AG10803 (cell line): ENCODE measurements around the gene B3GALT6.
A peak's percentile ranks its signal among the peaks of the same experiment; 100 is the strongest.

Experiments
- DNase-seq: peaks from one replicate; pipeline ENCODE4 v3.0.0; 2010; ENCODE audit warnings: low read depth
- H3K4me3 ChIP-seq: 2 replicates; pipeline ENCODE4 v1.5.1; 2011; ENCODE audit warnings: mild to moderate bottlenecking, low read length, control low read depth
- TF ChIP-seq, protein P1 (sequence below): conservative IDR thresholded peaks from 2 replicates; pipeline ENCODE4 v1.5.1; 2011; ENCODE audit warnings: mild to moderate bottlenecking, low read length, control low read depth, inconsistent platforms

The B3GALT6 gene

DNA sequence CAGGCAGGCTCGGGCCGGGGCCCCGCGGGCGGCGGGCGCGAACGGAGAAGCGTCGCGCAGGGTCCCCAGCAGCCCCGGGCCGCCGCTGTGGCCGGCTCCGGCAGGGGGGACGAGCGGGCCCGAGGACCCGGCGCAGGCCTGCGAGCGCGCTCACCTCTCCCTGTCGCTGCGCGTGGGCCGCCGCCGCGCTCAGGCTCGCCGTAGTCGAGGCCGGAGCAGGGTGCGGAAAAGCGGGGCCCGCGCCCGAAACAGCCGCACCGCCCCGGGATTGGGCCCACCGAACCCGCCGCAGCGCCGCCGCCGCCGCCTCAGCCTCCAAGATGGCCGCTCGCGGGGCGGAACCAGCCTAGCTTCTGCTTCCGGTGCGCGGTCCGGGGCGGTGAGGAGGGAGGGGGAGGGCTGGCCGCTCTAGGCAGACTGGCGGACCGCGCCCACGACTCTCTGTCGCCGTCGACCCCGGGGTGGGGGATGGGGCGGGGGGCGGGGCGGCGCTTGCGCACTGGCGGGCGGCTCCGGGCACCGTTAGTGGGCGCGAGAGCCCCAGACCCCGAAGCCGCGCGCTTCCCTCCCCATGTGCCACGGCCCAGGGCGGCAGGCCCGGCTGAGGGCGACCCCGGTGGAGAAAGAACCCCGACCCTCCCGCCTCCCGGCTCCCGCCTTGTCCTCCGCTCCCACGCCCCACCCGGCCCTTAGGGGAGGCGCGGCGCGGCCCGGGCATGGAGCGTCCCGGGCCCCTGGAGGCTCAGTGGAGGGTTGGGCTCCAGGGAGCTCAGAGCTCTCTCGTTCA, 41.7 kb downstream of the B3GALT6 start, which contains the start of gene UBE2J2:
TSS of gene UBE2J2 (minus strand) at position 343 of the 787 bp plus-strand sequence. CDS start 5,862 bp downstream, outside the sequence.
- H3K4me3 ChIP-seq: peak within 1 kb of the TSS; percentile 88
- TF ChIP-seq, protein P1, sequence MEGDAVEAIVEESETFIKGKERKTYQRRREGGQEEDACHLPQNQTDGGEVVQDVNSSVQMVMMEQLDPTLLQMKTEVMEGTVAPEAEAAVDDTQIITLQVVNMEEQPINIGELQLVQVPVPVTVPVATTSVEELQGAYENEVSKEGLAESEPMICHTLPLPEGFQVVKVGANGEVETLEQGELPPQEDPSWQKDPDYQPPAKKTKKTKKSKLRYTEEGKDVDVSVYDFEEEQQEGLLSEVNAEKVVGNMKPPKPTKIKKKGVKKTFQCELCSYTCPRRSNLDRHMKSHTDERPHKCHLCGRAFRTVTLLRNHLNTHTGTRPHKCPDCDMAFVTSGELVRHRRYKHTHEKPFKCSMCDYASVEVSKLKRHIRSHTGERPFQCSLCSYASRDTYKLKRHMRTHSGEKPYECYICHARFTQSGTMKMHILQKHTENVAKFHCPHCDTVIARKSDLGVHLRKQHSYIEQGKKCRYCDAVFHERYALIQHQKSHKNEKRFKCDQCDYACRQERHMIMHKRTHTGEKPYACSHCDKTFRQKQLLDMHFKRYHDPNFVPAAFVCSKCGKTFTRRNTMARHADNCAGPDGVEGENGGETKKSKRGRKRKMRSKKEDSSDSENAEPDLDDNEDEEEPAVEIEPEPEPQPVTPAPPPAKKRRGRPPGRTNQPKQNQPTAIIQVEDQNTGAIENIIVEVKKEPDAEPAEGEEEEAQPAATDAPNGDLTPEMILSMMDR: no peak
- peak; percentile 92 for DNase-seq

DNA sequence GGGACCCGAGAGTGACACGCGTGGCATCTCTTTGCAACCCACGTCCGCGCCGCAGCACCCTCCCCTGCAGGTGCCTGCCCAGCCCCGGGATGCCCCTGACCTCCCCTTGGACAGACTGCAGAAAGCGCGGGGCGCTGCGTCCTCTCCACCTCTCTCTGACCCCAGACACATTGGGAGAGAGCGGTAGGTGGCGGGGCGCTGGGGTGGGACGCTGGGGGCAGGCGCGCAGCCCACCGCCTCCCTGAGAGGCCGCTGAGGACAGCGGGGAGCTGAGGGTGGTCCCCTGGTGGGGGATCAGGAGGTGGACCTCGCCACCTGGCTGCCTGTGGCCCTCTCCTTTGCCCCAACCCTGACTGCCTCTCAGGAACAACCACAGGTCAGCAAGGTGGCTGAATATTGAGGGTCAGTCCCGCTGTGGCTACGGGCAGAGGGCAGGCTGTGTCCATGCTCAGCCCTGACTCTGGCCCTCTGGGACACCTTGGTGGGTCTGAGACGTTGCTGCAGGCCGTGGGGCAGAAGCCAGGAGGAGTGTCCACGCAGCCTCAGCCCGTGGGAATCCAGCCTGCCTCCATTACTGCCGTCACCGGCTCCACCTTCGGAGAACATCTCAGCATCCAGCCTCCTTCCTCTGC, 42.4 kb downstream of the B3GALT6 start:
- no peak for DNase-seq
- H3K4me3 ChIP-seq: peak overlapping the region; percentile 71
- TF ChIP-seq, protein P1: no peak

DNA sequence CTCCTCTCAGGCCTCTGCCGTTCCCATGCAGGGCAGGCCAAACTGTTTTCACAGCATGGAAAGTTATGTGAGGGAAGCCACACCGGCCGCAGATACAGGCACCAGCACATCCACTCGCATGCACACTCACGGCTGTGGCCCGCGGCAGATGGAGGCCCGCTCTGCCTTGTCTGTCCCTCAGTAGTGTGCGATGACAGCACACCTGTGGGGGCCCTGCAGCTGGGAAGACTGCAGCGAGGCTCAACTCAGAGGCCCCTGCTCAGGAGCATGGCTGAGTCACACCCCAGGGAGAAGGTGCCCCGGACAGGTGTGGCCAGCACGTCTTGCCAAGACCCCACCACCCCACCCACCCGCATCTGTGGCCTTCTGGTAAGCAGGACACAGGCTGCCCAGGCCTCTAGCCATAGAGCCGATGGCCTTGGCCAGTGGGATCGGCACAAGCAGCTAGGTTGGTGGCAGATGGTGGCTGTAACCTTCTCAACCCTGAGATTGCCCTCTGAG, 42.9 kb downstream of the B3GALT6 start:
- no peak for DNase-seq
- H3K4me3 ChIP-seq: peak overlapping the region; percentile 71
- TF ChIP-seq, protein P1: no peak

DNA sequence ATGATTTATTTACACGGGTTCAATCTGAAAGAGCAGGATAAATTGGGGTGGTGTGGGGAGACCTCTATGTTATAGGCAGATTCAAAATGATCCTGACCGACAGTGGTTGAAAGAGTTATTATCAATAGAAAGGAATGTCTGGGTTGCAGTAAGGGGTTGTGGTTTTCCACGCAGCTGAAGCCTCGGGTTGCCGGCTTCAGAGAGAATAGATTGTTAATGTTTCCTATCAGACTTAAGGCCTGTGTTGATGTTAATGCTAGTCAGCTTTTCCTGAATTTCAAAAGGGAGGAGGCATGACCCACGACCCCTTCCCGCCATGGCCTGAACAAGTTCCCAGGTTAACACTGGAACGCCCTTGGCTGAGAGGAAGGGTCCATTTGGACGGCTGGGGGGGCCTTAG, 43.8 kb downstream of the B3GALT6 start:
- H3K4me3 ChIP-seq: no peak overlapping the region
- no peak for DNase-seq
- TF ChIP-seq, protein P1: no peak

DNA sequence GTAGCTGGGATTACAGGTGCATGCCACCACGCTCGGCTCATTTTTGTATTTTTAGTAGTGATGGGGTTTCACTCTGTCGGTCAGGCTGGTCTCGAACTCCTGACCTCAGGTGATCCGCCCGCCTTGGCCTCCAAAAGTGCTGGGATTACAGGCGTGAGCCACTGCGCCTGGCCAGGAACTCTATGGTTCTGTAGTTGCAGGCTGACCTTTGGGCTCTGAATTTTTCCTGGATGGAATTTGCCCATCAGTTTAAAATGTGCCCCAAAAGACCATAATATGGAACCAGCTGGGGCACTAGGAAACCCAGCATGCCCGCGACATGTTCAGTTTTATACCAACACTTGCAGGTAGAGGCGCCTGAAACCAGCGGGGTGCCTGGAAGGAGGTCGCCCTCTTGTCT, 46.6 kb downstream of the B3GALT6 start:
- TF ChIP-seq, protein P1: no peak
- no peak overlapping the region for H3K4me3 ChIP-seq
- DNase-seq: no peak

DNA sequence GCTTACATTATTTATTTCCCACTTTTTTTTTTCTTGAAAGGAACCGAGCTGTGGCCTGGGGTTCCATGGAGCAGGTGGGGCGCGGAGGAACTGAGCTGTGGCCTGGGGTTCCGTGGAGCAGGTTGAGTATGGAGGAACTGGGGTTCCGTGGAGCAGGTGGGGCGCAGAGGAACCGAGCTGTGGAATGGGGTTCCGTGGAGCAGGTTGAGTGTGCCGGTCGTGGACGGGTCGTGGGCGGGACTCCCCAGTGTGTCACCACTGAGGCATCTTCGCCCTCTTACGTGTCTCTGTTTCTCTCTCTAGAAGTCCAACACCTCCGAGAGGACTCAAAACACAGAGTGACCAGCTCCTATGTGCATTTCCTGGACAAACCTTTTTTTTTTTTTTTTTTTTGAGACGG, 47.0 kb downstream of the B3GALT6 start:
- DNase-seq: no peak
- no peak overlapping the region for H3K4me3 ChIP-seq
- TF ChIP-seq, protein P1: no peak
